NOMO-1 (cell line): ENCODE data around the gene CEP41.

Source experiments
- DNase-seq, 2 experiments: peaks; one replicate each; lab custom pipeline; 2025; ENCODE audit not compliant: unreplicated experiment in 2 of 2; lab: John Stamatoyannopoulos, UW

Gene CEP41

GRCh38 chr7:130374507-130374906 is 66.3 kb downstream of the CEP41 start:
- no peak for DNase-seq

GRCh38 chr7:130372402-130373165 is 68.2 kb downstream of the CEP41 start:
- no peak for DNase-seq

- DNase-seq = no peak
Observed at GRCh38 chr7:130371046-130371445, 69.8 kb downstream of the CEP41 start.

GRCh38 chr7:130369831-130370550 is 70.8 kb downstream of the CEP41 start:
- DNase-seq = no peak

GRCh38 chr7:130369110-130369711 is 71.6 kb downstream of the CEP41 start:
- DNase-seq = peak; percentile 26 to 54

- DNase-seq = no peak
Observed at GRCh38 chr7:130367836-130368746, 72.7 kb downstream of the CEP41 start.

- DNase-seq = no peak
Observed at GRCh38 chr7:130367088-130367755, 73.6 kb downstream of the CEP41 start.

- no peak for DNase-seq
Observed at GRCh38 chr7:130366564-130366963, 74.3 kb downstream of the CEP41 start.

- no peak for DNase-seq
Observed at GRCh38 chr7:130365511-130366441, 75.0 kb downstream of the CEP41 start.

- no peak for DNase-seq
Observed at GRCh38 chr7:130365088-130365487, 75.7 kb downstream of the CEP41 start.

GRCh38 chr7:130364451-130364850 is 76.4 kb downstream of the CEP41 start:
- no peak for DNase-seq

- DNase-seq = no peak
Observed at GRCh38 chr7:130363026-130363847, 77.6 kb downstream of the CEP41 start.

- DNase-seq = no peak
Observed at GRCh38 chr7:130362251-130362816, 78.5 kb downstream of the CEP41 start.

- DNase-seq = no peak
Observed at GRCh38 chr7:130361681-130362080, 79.1 kb downstream of the CEP41 start.

- no peak for DNase-seq
Observed at GRCh38 chr7:130360518-130360917, 80.3 kb downstream of the CEP41 start.

GRCh38 chr7:130359276-130359857 is 81.4 kb downstream of the CEP41 start:
- no peak for DNase-seq

GRCh38 chr7:130358471-130358870 is 82.3 kb downstream of the CEP41 start:
- DNase-seq = no peak
